CD14-positive monocyte (primary cell): ENCODE data around the gene FADS2. TPM values are rescaled to one million over a fixed set of nuclear protein-coding genes. Genes with fewer than 3 reads are reported as not detected.

ENCODE experiments used
- DNase-seq, 3 donors: peaks; one replicate each; pipeline ENCODE4 v3.0.0-alpha.2; 2011 to 2022
- H2AFZ ChIP-seq: 2 replicates; pipeline ENCODE4 v1.6.0; 2012; ENCODE audit warnings: mild to moderate bottlenecking, low read depth, low read length, inconsistent platforms; ENCODE audit not compliant: insufficient read depth, poor library complexity, severe bottlenecking
- H3K27ac ChIP-seq, 2 donors: 1 replicate in 1 of 2; 2 replicates in 1 of 2; pipeline ENCODE4 v1.5.1; 2012 to 2013; ENCODE audit warnings: low read length in 2 of 2, control low read depth in 1 of 2, inconsistent platforms in 1 of 2, low read depth in 1 of 2, mild to moderate bottlenecking in 1 of 2
- H3K27me3 ChIP-seq, 2 donors: one replicate each; pipeline versions ENCODE4 v1.6.0 to v1.6.1; 2011 to 2013; ENCODE audit warnings: low read length in 2 of 2; ENCODE audit not compliant: control insufficient read depth in 2 of 2, insufficient read depth in 2 of 2
- H3K36me3 ChIP-seq, 2 donors: replicated peaks in 1 of 2; 1 replicate in 1 of 2; 2 replicates in 1 of 2; pipeline versions ENCODE4 v1.5.1 to v1.6.1; 2012 to 2013; ENCODE audit warnings: low read length in 2 of 2, control low read depth in 1 of 2, inconsistent platforms in 1 of 2, mild to moderate bottlenecking in 1 of 2; ENCODE audit not compliant: insufficient read depth in 2 of 2, control insufficient read depth in 1 of 2
- H3K4me1 ChIP-seq, 2 donors: 1 replicate in 1 of 2; 2 replicates in 1 of 2; pipeline versions ENCODE4 v1.5.1 to v1.6.1; 2012 to 2013; ENCODE audit warnings: low read length in 2 of 2, control low read depth in 1 of 2, inconsistent platforms in 1 of 2, mild to moderate bottlenecking in 1 of 2, moderate library complexity in 1 of 2; ENCODE audit not compliant: insufficient read depth in 2 of 2, control insufficient read depth in 1 of 2
- H3K4me2 ChIP-seq: replicated peaks from 2 replicates; pipeline ENCODE3; 2012; ENCODE audit warnings: low read length, moderate library complexity, mild to moderate bottlenecking; ENCODE audit not compliant: poor library complexity, severe bottlenecking; ENCODE audit errors: extremely low read depth
- H3K4me3 ChIP-seq, 3 experiments: fragments of 200-600 bp in 1 of 3; sonication (generic) in 1 of 3; replicated peaks in 1 of 3; 1 replicate in 2 of 3; 2 replicates in 1 of 3; pipeline ENCODE4 v1.5.1; 2011 to 2013; ENCODE audit warnings: low read length in 3 of 3, mild to moderate bottlenecking in 3 of 3, control low read depth in 2 of 3, low read depth in 2 of 3, inconsistent platforms in 1 of 3, moderate library complexity in 1 of 3
- H3K79me2 ChIP-seq: 2 replicates; pipeline ENCODE4 v1.6.0; 2012; ENCODE audit warnings: mild to moderate bottlenecking, control low read depth, inconsistent platforms, low read length, moderate library complexity; ENCODE audit not compliant: insufficient read depth
- H3K9ac ChIP-seq: 2 replicates; pipeline ENCODE4 v1.6.0; 2017; ENCODE audit warnings: low read length, mild to moderate bottlenecking; ENCODE audit not compliant: insufficient read depth, poor library complexity, severe bottlenecking
- H3K9me3 ChIP-seq, 2 donors: replicated peaks in 1 of 2; 1 replicate in 1 of 2; 2 replicates in 1 of 2; pipeline versions ENCODE4 v1.5.1 to v1.6.1; 2012 to 2013; ENCODE audit warnings: low read length in 2 of 2, control low read depth in 1 of 2; ENCODE audit not compliant: control insufficient read depth in 1 of 2, insufficient read depth in 1 of 2
- H4K20me1 ChIP-seq: 2 replicates; pipeline ENCODE4 v1.6.0; 2012; ENCODE audit warnings: mild to moderate bottlenecking, low read length, control low read depth, moderate library complexity; ENCODE audit not compliant: insufficient read depth
- H3K27ac Mint-ChIP-seq, 7 donors: one replicate each; pipeline ENCODE4 v1.8.0; 2020; ENCODE audit warnings: mild to moderate bottlenecking in 7 of 7, mixed read lengths in 7 of 7, moderate library complexity in 6 of 7, inconsistent platforms in 2 of 7
- H3K27me3 Mint-ChIP-seq, 3 donors: one replicate each; pipeline ENCODE4 v1.8.0; 2021 to 2022; ENCODE audit warnings: low read depth in 3 of 3, mild to moderate bottlenecking in 3 of 3, mixed read lengths in 3 of 3, moderate library complexity in 3 of 3, inconsistent platforms in 1 of 3
- H3K36me3 Mint-ChIP-seq, 2 donors: one replicate each; pipeline ENCODE4 v1.8.0; 2020; ENCODE audit warnings: mixed read lengths in 2 of 2, inconsistent platforms in 1 of 2, mild to moderate bottlenecking in 1 of 2
- H3K4me1 Mint-ChIP-seq: one replicate; pipeline ENCODE4 v1.8.0; 2020; ENCODE audit warnings: mild to moderate bottlenecking, mixed read lengths
- H3K4me3 Mint-ChIP-seq, 2 donors: one replicate each; pipeline ENCODE4 v1.8.0; 2020; ENCODE audit warnings: mild to moderate bottlenecking in 2 of 2, mixed read lengths in 2 of 2, moderate library complexity in 1 of 2
- H3K9me3 Mint-ChIP-seq, 7 donors: one replicate each; pipeline ENCODE4 v1.8.0; 2020 to 2022; ENCODE audit warnings: mixed read lengths in 7 of 7, mild to moderate bottlenecking in 6 of 7, moderate library complexity in 6 of 7, inconsistent platforms in 2 of 7
- WGBS: methylation state at CpG from one replicate; pipeline ENCODE4 v1.1.5; 2013; ENCODE audit warnings: missing lambda C conversion rate; ENCODE audit not compliant: insufficient coverage; 5-methylcytosine and 5-hydroxymethylcytosine counted together
- intact Hi-C, 2 donors: fragments of 100-400 bp; cut with micrococcal nuclease; formaldehyde crosslinking; loops; one replicate each; pipeline versions ENCODE4 v1.15.0 to v1.15.1; 2023
- polyA plus RNA-seq, 3 donors: library from polyadenylated mRNA; depleted of rRNA in 1 of 3; unstranded in 2 of 3; stranded (reverse) in 1 of 3; fragments of 300-500 nt in 2 of 3; fragments of >200 nt in 1 of 3; fragmentation: Illumina TruSeq in 2 of 3; gene quantifications; 1 replicate in 2 of 3; 2 replicates in 1 of 3; pipeline ENCODE4 v1.2.3, GENCODE V29; 2012 to 2021
- TF ChIP-seq, protein P1 (sequence below): fragments of 200-600 bp; IDR thresholded peaks from one replicate; pipeline ENCODE4 v1.8.0; 2022; ENCODE audit warnings: antibody characterized with exemption, mild to moderate bottlenecking

Gene FADS2
- polyA plus RNA-seq, 3 donors = 5.1 to 19.9 (median 6.4) TPM

GRCh38 chr11:61814247-61814957, 13.7 kb upstream of the FADS2 start:
- peak overlapping the region; percentile 74 to 90 (median 75) for H3K4me3 ChIP-seq
- WGBS = 67% methylated on average over 14 of the region's 16 CpGs
- DNase-seq = peak in 2 of 3 donors; percentile 30 to 40
- peaks cover 0 to 6% of the 10 kb centered on the region in 2 donors for H3K9me3 ChIP-seq
- H3K27me3 Mint-ChIP-seq = peaks cover 1 to 5% (median 2%) of the 10 kb centered on the region in 3 donors
- H4K20me1 ChIP-seq = no peaks in the 10 kb centered on the region
- peaks cover 17% of the 10 kb centered on the region for H3K4me1 Mint-ChIP-seq
- TF ChIP-seq, protein P1, sequence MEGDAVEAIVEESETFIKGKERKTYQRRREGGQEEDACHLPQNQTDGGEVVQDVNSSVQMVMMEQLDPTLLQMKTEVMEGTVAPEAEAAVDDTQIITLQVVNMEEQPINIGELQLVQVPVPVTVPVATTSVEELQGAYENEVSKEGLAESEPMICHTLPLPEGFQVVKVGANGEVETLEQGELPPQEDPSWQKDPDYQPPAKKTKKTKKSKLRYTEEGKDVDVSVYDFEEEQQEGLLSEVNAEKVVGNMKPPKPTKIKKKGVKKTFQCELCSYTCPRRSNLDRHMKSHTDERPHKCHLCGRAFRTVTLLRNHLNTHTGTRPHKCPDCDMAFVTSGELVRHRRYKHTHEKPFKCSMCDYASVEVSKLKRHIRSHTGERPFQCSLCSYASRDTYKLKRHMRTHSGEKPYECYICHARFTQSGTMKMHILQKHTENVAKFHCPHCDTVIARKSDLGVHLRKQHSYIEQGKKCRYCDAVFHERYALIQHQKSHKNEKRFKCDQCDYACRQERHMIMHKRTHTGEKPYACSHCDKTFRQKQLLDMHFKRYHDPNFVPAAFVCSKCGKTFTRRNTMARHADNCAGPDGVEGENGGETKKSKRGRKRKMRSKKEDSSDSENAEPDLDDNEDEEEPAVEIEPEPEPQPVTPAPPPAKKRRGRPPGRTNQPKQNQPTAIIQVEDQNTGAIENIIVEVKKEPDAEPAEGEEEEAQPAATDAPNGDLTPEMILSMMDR = no peak
- peaks cover 20 to 35% of the 10 kb centered on the region in 2 donors for H3K4me1 ChIP-seq
- peaks cover 31 to 43% of the 10 kb centered on the region in 2 donors for H3K36me3 Mint-ChIP-seq
- intact Hi-C loops = no loop called here
- H3K27ac Mint-ChIP-seq = peak overlapping the region; percentile 97 to 99 (median 98)
- H3K9ac ChIP-seq = peak overlapping the region; percentile 94
- peaks cover 16% of the 10 kb centered on the region for H3K79me2 ChIP-seq
- peak overlapping the region; percentile 78 for H2AFZ ChIP-seq
- H3K9me3 Mint-ChIP-seq = peaks cover 0 to 5% (median 0%) of the 10 kb centered on the region in 7 donors
- H3K36me3 ChIP-seq = peaks cover 20 to 38% of the 10 kb centered on the region in 2 donors
- peak overlapping the region; percentile 99 for H3K4me2 ChIP-seq
- peak overlapping the region; percentile 94 to 98 for H3K4me3 Mint-ChIP-seq
- no peaks in the 10 kb centered on the region for H3K27me3 ChIP-seq
- peak overlapping the region; percentile 95 to 96 for H3K27ac ChIP-seq

DNA sequence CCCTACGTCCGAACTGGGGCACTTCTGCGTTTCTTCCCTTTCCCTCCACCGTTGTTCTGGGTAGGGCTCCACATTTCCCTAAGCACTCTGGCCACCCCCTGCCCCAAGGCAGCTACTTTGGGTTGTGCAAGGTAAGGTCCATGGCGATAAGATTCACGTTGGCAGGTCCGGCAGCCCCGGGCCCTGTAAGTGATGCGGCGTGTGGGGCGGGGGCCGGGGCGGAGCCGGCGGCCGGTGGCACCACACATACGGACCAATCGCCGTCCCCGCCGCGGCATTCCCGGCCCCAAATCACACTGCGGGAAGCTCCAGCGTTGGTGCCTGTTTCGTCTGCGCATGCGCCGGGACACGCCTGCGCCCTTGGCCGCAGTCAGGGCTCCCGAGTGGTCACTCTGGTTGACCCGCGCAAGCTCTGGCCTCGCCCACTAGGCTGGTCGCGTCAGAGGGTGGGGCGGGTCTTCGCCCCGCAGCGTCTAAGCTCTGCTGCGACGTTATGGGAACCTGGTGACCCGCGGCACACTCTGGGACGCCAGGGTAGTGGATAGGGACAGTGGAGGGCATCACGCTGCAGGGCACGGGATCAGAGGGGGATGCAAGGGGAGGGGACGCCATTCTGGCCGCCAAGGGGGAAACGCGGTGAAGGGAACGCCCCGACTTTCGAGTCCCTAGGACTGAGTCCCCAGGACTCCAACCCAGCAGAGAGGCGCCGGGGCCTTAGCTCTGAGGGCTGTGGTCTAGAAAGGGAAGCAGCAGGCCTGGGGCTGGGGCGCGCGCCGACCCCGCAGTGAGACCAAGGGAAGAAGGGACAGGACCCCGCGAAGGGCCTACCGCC, 12.9 kb upstream of the FADS2 start:
- Histone ChIP-seq H2AFZ (peak overlapping the region; percentile 78), H4K20me1 (no peaks in the 10 kb centered on the region), H3K4me3 (peak overlapping the region; percentile 74 to 90 (median 75)), H3K27me3 (no peaks in the 10 kb centered on the region), H3K4me2 (peak overlapping the region; percentile 99), H3K27ac (peak overlapping the region; percentile 95 to 96), H3K79me2 (peaks cover 16% of the 10 kb centered on the region), H3K36me3 (peaks cover 14 to 31% of the 10 kb centered on the region in 2 donors), H3K4me1 (peaks cover 20 to 35% of the 10 kb centered on the region in 2 donors), H3K9ac (peak overlapping the region; percentile 94), H3K9me3 (peaks cover 0 to 6% of the 10 kb centered on the region in 2 donors)
- intact Hi-C loops = no loop called here
- TF ChIP-seq, protein P1 = no peak
- whole genome bisulfite sequencing = under 1% methylated on average over 60 of the region's 66 CpGs
- DNase-seq = peak; percentile 95 to 96 (median 95)
- H3K27ac Mint-ChIP-seq = peak overlapping the region; percentile 97 to 99 (median 98)
- H3K9me3 Mint-ChIP-seq = peaks cover 0 to 5% (median 0%) of the 10 kb centered on the region in 7 donors
- H3K4me1 Mint-ChIP-seq = peaks cover 17% of the 10 kb centered on the region
- H3K36me3 Mint-ChIP-seq = peaks cover 26 to 35% of the 10 kb centered on the region in 2 donors
- H3K27me3 Mint-ChIP-seq = peaks cover 1 to 5% (median 2%) of the 10 kb centered on the region in 3 donors
- H3K4me3 Mint-ChIP-seq = peak overlapping the region; percentile 94 to 98
